Cardiac septum (tissue), 1 donor: ENCODE results near the gene CTBS. TPM values are rescaled to one million over a fixed set of nuclear protein-coding genes. Genes with fewer than 3 reads are reported as not detected.

ENCODE experiments used
- DNase-seq: peaks from one replicate; pipeline ENCODE4 v3.0.0-alpha.2; 2020; ENCODE audit warnings: low spot score
- intact Hi-C: fragments of 100-400 bp; cut with DNase I; formaldehyde crosslinking; loops from one replicate; pipeline ENCODE4 v1.14.0; 2022
- total RNA-seq: library from RNA; stranded (reverse); fragmentation: NEBNext Ultra II Directional; extraction: Animal tissue kit (Norgen Biotek cat#: 25700); gene quantifications from one replicate; pipeline ENCODE4 v1.2.1, GENCODE V29; 2021
- donor health status: DM: no; HTN: no; CAD: no.

CTBS gene
- total RNA-seq, 1 donor from 2014 or later: 11.6 TPM

- intact Hi-C loops: no loop called here
- DNase-seq: no peak
Observed at GRCh38 chr1:84510165-84510564, 64.1 kb downstream of the CTBS start.

GRCh38 chr1:84509029-84509428, 65.2 kb downstream of the CTBS start:
- intact Hi-C loops: loop anchor here (5.0 to 10.0 kb wide), 2 partner anchors 93 to 246 kb away; no protein-coding TSS in a partner anchor

GRCh38 chr1:84508510-84508909, 65.7 kb downstream of the CTBS start:
- DNase-seq: no peak
- intact Hi-C loops: loop anchor here (5.0 to 10.0 kb wide), 2 partner anchors 94 to 246 kb away; no protein-coding TSS in a partner anchor

More at GRCh38 chr1:84509029-84509428, 65.2 kb downstream of the CTBS start:
- DNase-seq: no peak

GRCh38 chr1:84507887-84508286, 66.4 kb downstream of the CTBS start:
- intact Hi-C loops: loop anchor here (2.0 to 10.0 kb wide), 4 partner anchors 29 to 247 kb away; partner anchors contain the start of genes RPF1 and SSX2IP
- DNase-seq: peak; percentile 41

GRCh38 chr1:84506729-84507453, 67.3 kb downstream of the CTBS start:
- no peak for DNase-seq
- intact Hi-C loops: loop anchor here (1.0 to 10.0 kb wide), 5 partner anchors 28 to 248 kb away; partner anchors contain the start of genes RPF1 and SSX2IP

GRCh38 chr1:84506002-84506728, 68.1 kb downstream of the CTBS start, which contains the start of the genes GNG5 and SPATA1:
Gene GNG5, minus strand, starts transcription at chr1:84506581. Its CDS starts 490 bp downstream, at chr1:84506091.
Gene SPATA1, plus strand, starts transcription at chr1:84506386. Its CDS starts 9,974 bp downstream, at chr1:84516360.
- DNase-seq: peak; percentile 100
- intact Hi-C loops: loop anchor here (1.0 to 10.0 kb wide), 5 partner anchors 27 to 249 kb away; partner anchors contain the start of genes RPF1 and SSX2IP

GRCh38 chr1:84505493-84506001, 68.7 kb downstream of the CTBS start:
- intact Hi-C loops: loop anchor here (1.0 to 10.0 kb wide), 5 partner anchors 27 to 249 kb away; partner anchors contain the start of genes RPF1 and SSX2IP
- DNase-seq: peak; percentile 84

GRCh38 chr1:84504580-84505492, 69.4 kb downstream of the CTBS start:
- intact Hi-C loops: loop anchor here (5.0 to 10.0 kb wide), 2 partner anchors 97 to 250 kb away; no protein-coding TSS in a partner anchor
- DNase-seq: no peak

GRCh38 chr1:84502927-84503326, 71.3 kb downstream of the CTBS start:
- no peak for DNase-seq
- intact Hi-C loops: loop anchor here (10.0 kb wide), 1 partner anchor 252 kb away; no protein-coding TSS in a partner anchor

Other genes starting within 250 kb of the CTBS start
- gene DNASE2B, start 176.0 kb downstream of the CTBS start, total RNA-seq: not detected
- gene RPF1, start 95.2 kb downstream of the CTBS start, total RNA-seq: 34.3 TPM
- gene SPATA1, start 68.1 kb downstream of the CTBS start, total RNA-seq: 1.2 TPM
- 133 TPM for gene GNG5, start 67.9 kb downstream of the CTBS start, total RNA-seq
- 12.0 TPM for gene SSX2IP, start 116.0 kb upstream of the CTBS start, total RNA-seq